ENCODE results near the gene PBX4.

PBX4 gene

DNA sequence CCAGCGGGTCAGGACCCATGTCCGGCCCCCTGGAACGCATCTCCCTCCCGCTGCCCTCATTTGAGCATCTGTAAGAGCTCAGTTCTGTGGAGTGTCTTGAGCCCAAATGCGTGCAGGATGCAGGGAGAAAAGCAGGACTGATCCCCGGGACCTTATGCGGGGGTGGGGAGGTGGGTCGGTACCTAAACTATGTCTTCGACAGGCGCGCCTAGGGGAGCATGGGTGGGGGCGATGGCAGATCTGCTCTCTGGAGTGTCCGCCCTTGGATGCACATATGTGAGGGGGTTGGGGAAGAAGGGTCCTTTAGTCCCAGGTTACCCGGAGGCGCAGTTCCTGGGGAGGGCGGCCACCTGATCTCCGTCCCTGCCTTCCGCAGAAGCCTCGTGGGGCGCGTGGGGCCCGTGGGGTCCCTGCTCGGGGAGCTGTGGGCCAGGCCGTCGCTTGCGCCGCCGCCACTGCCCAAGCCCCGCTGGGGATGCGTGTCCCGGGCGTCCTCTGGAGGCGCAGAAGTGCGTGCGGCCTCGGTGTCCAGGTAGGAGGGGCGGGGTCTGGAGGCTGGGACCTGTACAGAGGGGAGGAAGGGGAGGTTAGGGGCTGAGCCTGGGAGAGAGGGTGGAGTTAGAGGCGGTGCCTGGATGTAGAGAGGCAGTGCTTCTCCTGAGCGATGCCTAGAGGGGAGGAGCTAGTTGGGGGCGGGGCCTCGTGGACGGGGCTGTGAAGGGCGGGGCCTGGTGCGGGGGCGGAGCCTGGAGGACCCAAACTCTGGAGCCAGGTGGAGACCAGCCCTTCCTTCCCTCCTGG, 77.6 kb downstream of the PBX4 start:
- TF ChIP-seq, protein P1, sequence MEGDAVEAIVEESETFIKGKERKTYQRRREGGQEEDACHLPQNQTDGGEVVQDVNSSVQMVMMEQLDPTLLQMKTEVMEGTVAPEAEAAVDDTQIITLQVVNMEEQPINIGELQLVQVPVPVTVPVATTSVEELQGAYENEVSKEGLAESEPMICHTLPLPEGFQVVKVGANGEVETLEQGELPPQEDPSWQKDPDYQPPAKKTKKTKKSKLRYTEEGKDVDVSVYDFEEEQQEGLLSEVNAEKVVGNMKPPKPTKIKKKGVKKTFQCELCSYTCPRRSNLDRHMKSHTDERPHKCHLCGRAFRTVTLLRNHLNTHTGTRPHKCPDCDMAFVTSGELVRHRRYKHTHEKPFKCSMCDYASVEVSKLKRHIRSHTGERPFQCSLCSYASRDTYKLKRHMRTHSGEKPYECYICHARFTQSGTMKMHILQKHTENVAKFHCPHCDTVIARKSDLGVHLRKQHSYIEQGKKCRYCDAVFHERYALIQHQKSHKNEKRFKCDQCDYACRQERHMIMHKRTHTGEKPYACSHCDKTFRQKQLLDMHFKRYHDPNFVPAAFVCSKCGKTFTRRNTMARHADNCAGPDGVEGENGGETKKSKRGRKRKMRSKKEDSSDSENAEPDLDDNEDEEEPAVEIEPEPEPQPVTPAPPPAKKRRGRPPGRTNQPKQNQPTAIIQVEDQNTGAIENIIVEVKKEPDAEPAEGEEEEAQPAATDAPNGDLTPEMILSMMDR (IDR thresholded peaks at IDR 0.05; ENCODE audit: low read depth, low read length, missing control alignments) = no peak
- H3K4me3 ChIP-seq (replicated peaks; ENCODE audit: low read depth, low read length) = 0 out of 2 replicates have a peak overlapping the region, but pooled peaks have one; percentile 7
- no peak for DNase-seq (ENCODE audit: extremely low read depth, low read depth)

DNA sequence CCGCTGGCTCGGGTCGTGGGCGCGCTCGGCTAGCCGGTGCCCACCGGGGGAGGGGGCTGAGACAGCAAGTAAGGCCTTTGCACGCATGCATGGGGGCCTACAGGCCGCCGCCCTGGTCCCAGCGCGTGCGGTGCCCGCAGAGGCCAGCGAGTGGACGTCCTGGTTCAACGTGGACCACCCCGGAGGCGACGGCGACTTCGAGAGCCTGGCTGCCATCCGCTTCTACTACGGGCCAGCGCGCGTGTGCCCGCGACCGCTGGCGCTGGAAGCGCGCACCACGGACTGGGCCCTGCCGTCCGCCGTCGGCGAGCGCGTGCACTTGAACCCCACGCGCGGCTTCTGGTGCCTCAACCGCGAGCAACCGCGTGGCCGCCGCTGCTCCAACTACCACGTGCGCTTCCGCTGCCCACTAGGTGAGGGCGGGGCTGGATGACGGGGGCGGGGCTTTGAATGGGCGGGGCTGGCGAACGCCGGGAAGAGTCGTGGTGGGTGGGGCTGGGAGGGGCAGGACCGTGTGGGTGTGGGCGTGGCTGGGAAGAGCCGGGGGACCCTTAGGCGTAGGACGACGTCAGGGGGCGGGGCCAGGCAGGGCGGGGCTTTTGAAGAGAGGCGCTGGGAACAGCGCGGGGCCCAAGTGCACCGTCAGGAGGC, 78.3 kb downstream of the PBX4 start:
- DNase-seq (ENCODE audit: extremely low read depth, low read depth) = no peak
- TF ChIP-seq, protein P1 (IDR thresholded peaks at IDR 0.05; ENCODE audit: low read depth, low read length, missing control alignments) = no peak
- H3K4me3 ChIP-seq (replicated peaks; ENCODE audit: low read depth, low read length) = no peak overlapping the region

DNA sequence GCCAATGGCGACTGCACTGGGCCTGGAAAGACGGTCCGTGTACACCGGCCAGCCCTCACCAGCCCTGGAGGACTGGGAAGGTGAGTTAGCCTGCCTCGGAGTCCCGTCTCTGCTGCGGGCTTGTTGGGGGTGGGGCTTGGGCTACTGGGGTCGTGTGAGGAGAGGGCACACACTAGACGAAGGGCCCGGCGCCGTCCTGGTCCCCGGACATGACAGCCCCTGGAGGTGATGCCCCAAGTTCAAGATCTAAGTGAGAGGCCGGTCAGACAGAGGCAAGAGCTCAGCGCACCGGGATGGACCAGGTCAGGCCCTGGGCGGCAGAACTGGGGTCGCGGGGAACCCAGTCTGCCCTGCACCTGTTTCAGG, 78.8 kb downstream of the PBX4 start:
- TF ChIP-seq, protein P1 (IDR thresholded peaks at IDR 0.05; ENCODE audit: low read depth, low read length, missing control alignments) = no peak
- H3K4me3 ChIP-seq (replicated peaks; ENCODE audit: low read depth, low read length) = no peak overlapping the region
- DNase-seq (ENCODE audit: extremely low read depth, low read depth) = no peak

DNA sequence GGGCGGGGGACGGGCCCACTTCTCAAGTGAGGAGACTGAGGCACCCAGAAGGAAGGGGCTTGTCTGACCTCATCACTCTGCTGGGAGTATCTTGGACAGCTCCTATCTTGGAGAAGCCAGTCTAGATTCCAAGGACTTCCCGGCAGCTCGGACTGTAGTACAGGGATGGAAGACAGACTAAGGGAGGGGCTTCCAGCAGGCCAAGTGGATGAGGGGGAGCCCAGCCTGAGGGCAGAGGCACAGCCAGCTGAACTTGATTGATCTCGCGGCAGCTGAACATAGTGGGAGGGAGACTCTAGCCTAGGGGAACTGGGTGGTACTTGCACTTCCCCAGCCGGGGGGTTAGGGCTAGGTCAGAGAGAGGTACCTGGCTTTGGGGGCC, 79.7 kb downstream of the PBX4 start:
- TF ChIP-seq, protein P1 (IDR thresholded peaks at IDR 0.05; ENCODE audit: low read depth, low read length, missing control alignments) = no peak
- DNase-seq (ENCODE audit: extremely low read depth, low read depth) = no peak
- H3K4me3 ChIP-seq (replicated peaks; ENCODE audit: low read depth, low read length) = no peak overlapping the region

DNA sequence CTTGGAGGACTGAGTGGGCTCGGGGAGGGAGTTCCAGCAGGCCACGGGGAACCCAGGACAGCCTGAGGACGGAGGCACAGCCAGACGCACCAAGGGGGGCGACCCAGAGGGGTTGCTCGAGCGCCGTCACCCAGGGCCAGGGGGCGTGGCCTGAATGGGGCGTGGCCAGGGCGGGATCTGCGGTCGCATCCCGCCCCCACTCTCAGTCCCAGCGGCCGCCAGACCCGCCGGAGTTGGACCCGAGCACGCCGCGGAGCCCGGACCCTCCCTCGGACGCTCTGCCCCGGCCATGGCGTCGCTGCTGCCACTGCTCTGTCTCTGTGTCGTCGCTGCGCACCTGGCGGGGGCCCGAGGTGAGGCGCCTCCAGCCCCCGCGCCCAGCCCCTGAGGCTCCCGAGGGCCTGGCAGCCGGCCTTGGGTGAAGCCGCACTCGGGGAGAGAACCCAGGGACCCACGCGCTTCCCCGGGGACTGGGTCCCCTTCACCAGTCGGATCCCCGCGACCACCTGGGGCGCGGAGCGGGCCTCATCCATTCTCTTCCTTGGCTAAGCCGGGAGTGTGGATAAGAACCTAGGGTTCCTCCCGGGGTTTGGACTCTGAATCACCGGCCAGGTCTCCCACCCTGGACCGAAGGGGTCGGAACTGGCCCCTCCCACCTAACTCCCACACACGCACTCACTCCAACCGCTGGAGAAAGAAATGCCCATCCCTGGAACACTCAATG, 80.3 kb downstream of the PBX4 start, which contains the start of gene CILP2:
CILP2 (plus strand) TSS at position 205 of the 724 bp plus-strand sequence; CDS start at position 290, 85 bp downstream.
- peak within 1 kb of the TSS; percentile 29 for H3K4me3 ChIP-seq (replicated peaks; ENCODE audit: low read depth, low read length)
- TF ChIP-seq, protein P1 (IDR thresholded peaks at IDR 0.05; ENCODE audit: low read depth, low read length, missing control alignments) = no peak
- no peak for DNase-seq (ENCODE audit: extremely low read depth, low read depth)

DNA sequence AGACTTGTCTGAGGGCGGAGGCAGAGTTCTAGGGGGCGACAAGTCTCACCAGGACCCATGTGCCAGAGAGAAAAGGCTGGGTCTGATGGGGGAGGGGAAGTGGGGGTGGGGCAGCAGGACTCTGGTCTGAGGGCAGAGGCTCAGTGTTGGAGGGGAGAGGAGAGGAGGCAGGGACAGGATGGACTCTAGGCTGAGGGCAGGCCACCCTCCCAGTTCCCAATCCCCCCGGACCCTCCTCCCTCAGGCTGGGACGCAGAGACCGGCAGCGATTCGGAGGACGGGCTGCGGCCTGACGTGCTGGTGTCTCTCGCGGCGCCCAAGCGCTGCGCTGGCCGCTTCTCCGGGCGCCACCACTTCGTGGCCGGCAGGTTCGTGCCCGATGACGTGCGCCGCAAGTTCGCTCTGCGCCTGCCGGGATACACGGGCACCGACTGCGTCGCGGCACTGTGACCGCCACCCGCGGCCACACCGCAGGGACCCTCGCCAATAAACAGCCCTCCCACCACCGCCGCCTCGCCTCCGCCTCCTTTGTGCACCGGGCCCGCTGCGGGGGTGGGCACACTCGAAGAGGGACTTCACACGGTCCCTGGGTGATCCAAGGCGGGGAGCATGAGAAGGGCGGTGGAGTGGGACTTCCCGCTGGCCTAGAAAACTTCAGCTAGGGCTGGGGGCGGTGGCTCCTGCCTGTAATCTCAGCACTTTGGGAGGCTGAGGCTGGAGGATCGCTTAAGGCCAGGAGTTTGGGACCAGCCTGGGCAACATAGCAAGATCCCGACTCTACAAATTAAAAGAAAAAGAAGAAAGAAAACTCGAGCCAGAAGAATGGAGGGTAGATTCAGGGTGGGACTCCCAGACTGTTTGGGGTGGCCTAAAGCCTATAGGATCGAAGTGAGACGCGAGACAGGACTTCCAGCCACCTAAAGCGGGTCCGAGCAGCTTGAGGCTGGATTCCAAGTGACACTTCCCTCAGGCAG, 81.1 kb downstream of the PBX4 start:
- no peak overlapping the region for H3K4me3 ChIP-seq (replicated peaks; ENCODE audit: low read depth, low read length)

More for the DNA sequence above, 81.1 kb downstream of the PBX4 start:
- DNase-seq (ENCODE audit: extremely low read depth, low read depth) = no peak
- TF ChIP-seq, protein P1 (IDR thresholded peaks at IDR 0.05; ENCODE audit: low read depth, low read length, missing control alignments) = no peak
